HepG2 (cell line): Measurements from ENCODE around the gene PHF10. TPM values are rescaled to one million over a fixed set of nuclear protein-coding genes. Genes with fewer than 3 reads are reported as not detected.

Experiments used
- DPF2 ChIP-seq: sonication (generic); formaldehyde crosslinking; IDR thresholded peaks from 2 replicates; pipeline ENCODE4 v1.4.0; 2020; ENCODE audit warnings: mild to moderate bottlenecking, low read depth, missing genetic modification reagents, borderline replicate concordance
- ELF1 ChIP-seq: sonication (generic); formaldehyde crosslinking; IDR thresholded peaks from 2 replicates; pipeline ENCODE4 v1.4.0; 2020; ENCODE audit warnings: missing genetic modification reagents
- IRX3 ChIP-seq: sonication (generic); formaldehyde crosslinking; IDR thresholded peaks from 2 replicates; pipeline ENCODE4 v1.8.1; 2023; ENCODE audit warnings: mild to moderate bottlenecking, low read depth, missing genetic modification reagents, borderline replicate concordance
- KDM6A ChIP-seq: IDR thresholded peaks from 2 replicates; pipeline ENCODE4 v1.6.1; 2016; ENCODE audit warnings: low read depth
- PPARG ChIP-seq: conservative IDR thresholded peaks from 2 replicates; pipeline ENCODE4 v1.6.1; 2016; ENCODE audit warnings: missing biosample characterization, missing genetic modification reagents
- SOX5 ChIP-seq: IDR thresholded peaks from 2 replicates; pipeline ENCODE4 v1.6.1; 2016; ENCODE audit warnings: borderline replicate concordance
- SRY ChIP-seq: sonication (generic); formaldehyde crosslinking; IDR thresholded peaks from 2 replicates; pipeline ENCODE4 v1.8.0; 2022; ENCODE audit warnings: mild to moderate bottlenecking, missing genetic modification reagents
- THAP11 ChIP-seq: IDR thresholded peaks from 2 replicates; pipeline ENCODE4 v1.6.1; 2016; ENCODE audit warnings: missing biosample characterization, missing genetic modification reagents
- U2AF1 ChIP-seq: fragments of 200-400 bp; formaldehyde crosslinking; optimal IDR thresholded peaks from 2 replicates; pipeline ENCODE3; 2017; ENCODE audit warnings: mild to moderate bottlenecking, low read depth, low read length
- XBP1 ChIP-seq: sonication (generic); formaldehyde crosslinking; IDR thresholded peaks from 2 replicates; pipeline ENCODE4 v1.5.0; 2020; ENCODE audit warnings: missing genetic modification reagents
- ZEB1 ChIP-seq: IDR thresholded peaks from 2 replicates; pipeline ENCODE4 v1.6.1; 2012; ENCODE audit warnings: mild to moderate bottlenecking, low read depth, inconsistent platforms; ENCODE audit not compliant: insufficient replicate concordance
- ZMYM3 ChIP-seq: sonication (generic); formaldehyde crosslinking; IDR thresholded peaks from 2 replicates; pipeline ENCODE4 v1.5.1; 2020; ENCODE audit warnings: mild to moderate bottlenecking, missing genetic modification reagents
- ZNF577 ChIP-seq: sonication (generic); formaldehyde crosslinking; IDR thresholded peaks from 2 replicates; pipeline ENCODE4 v1.4.0; 2020; ENCODE audit warnings: mild to moderate bottlenecking, low read depth, missing genetic modification reagents, borderline replicate concordance
- ZNF703 ChIP-seq: sonication (generic); formaldehyde crosslinking; IDR thresholded peaks from 2 replicates; pipeline ENCODE4 v1.5.1; 2020; ENCODE audit warnings: missing genetic modification reagents, mild to moderate bottlenecking, moderate library complexity, borderline replicate concordance
- polyA plus RNA-seq, 8 experiments: library from polyadenylated mRNA; depleted of rRNA in 3 of 8; stranded (reverse) in 7 of 8; unstranded in 1 of 8; fragments of >200 nt; fragmentation: Illumina TruSeq in 4 of 8; extraction: Trizol in 4 of 8; gene quantifications; 2 replicates each; pipeline versions ENCODE4 v1.2.1 to v1.2.3, GENCODE V29; 2011 to 2016; ENCODE audit warnings: low read depth in 4 of 8, missing spikeins in 1 of 8, mixed read lengths in 1 of 8; ENCODE audit not compliant: insufficient read depth in 1 of 8
- total RNA-seq, 5 experiments: library from RNA; depleted of rRNA; stranded (reverse); fragments of >200 nt; fragmentation: Illumina TruSeq; extraction: Trizol; gene quantifications; 2 replicates each; pipeline ENCODE4 v1.2.3, GENCODE V29; 2016; ENCODE audit warnings: low read depth in 1 of 5
- TF ChIP-seq, protein P1 (sequence below): sonication (generic); formaldehyde crosslinking; IDR thresholded peaks from 2 replicates; pipeline ENCODE4 v1.4.0; 2020; ENCODE audit warnings: mild to moderate bottlenecking, missing genetic modification reagents

Gene PHF10
- total and polyA plus RNA-seq, 2 of the 13 experiments (the other 11 are each of a cell fraction or from before 2014, with no cell fraction given) = 42.1 to 84.1 TPM

DNA sequence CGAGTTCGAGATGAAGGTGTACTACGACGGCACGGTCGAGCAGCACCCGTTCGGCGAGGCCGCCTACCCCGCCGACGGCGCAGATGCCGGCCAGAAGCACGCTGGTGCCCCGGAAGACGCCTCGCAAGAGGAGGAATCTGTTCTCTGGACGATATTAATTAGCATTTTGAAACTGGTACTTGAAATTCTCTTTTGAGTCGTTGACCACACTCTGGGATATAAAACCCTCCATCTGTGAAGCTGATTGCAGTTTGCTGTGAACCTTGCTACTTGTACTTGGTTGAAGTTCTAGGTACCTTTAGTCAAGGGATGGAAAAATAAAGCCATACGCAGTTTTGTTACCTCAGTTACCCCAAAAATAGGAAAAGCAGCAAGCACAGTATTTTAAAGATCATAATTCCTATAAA lies 21.5 kb downstream of the PHF10 start (continued):
- TF ChIP-seq XBP1 (CRISPR knock-in tag) (no peak), KDM6A (CRISPR knock-in tag) (no peak), ZMYM3 (CRISPR knock-in tag) (no peak), ELF1 (CRISPR knock-in tag) (0 out of 2 replicates have a peak, but pooled peaks have one; percentile 1), PPARG (CRISPR knock-in tag) (no peak), U2AF1 (no peak), ZEB1 (peak; percentile 10), ZNF703 (CRISPR knock-in tag) (no peak), IRX3 (CRISPR knock-in tag) (peak; percentile 93; the same call in 1 of the 2 replicates), DPF2 (no peak), ZNF577 (CRISPR knock-in tag) (no peak), THAP11 (CRISPR knock-in tag) (no peak), SRY (CRISPR knock-in tag) (0 out of 2 replicates have a peak, but pooled peaks have one; percentile 4), SOX5 (CRISPR knock-in tag) (no peak)
- TF ChIP-seq, protein P1, sequence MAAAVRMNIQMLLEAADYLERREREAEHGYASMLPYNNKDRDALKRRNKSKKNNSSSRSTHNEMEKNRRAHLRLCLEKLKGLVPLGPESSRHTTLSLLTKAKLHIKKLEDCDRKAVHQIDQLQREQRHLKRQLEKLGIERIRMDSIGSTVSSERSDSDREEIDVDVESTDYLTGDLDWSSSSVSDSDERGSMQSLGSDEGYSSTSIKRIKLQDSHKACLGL (CRISPR knock-in tag) = no peak
